Measurements from ENCODE around the gene NLRP13.
"Not testable (repeated sequence)": the region's sequence is repeated elsewhere in the genome, so short reads cannot be mapped to it uniquely, and the experiment has no call there.

NLRP13 gene, protein sequence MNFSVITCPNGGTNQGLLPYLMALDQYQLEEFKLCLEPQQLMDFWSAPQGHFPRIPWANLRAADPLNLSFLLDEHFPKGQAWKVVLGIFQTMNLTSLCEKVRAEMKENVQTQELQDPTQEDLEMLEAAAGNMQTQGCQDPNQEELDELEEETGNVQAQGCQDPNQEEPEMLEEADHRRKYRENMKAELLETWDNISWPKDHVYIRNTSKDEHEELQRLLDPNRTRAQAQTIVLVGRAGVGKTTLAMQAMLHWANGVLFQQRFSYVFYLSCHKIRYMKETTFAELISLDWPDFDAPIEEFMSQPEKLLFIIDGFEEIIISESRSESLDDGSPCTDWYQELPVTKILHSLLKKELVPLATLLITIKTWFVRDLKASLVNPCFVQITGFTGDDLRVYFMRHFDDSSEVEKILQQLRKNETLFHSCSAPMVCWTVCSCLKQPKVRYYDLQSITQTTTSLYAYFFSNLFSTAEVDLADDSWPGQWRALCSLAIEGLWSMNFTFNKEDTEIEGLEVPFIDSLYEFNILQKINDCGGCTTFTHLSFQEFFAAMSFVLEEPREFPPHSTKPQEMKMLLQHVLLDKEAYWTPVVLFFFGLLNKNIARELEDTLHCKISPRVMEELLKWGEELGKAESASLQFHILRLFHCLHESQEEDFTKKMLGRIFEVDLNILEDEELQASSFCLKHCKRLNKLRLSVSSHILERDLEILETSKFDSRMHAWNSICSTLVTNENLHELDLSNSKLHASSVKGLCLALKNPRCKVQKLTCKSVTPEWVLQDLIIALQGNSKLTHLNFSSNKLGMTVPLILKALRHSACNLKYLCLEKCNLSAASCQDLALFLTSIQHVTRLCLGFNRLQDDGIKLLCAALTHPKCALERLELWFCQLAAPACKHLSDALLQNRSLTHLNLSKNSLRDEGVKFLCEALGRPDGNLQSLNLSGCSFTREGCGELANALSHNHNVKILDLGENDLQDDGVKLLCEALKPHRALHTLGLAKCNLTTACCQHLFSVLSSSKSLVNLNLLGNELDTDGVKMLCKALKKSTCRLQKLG

DNA sequence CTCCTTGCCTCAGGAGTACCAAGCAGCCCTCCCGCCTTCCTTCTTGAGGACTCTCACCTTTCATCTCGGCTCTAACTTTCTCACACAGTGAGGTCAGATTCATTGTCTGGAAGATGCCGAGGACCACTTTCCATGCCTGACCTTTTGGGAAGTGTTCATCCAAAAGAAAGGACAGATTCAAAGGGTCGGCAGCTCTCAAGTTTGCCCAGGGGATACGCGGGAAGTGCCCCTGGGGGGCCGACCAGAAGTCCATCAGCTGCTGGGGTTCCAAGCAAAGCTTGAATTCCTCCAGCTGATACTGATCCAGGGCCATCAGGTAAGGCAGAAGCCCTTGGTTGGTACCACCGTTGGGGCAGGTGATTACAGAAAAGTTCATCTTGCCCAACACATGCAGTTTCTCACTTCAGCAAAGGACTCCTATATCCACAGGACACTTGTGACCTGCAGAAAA lies at the start of gene NLRP13:
TSS of gene NLRP13 (minus strand) at position 401 of the 451 bp plus-strand sequence. CDS start at position 376, 25 bp downstream.
- DNase-seq (ENCODE audit: extremely low spot score, insufficient read length, low read depth) (no peak), FAIRE-seq (no peak)

DNA sequence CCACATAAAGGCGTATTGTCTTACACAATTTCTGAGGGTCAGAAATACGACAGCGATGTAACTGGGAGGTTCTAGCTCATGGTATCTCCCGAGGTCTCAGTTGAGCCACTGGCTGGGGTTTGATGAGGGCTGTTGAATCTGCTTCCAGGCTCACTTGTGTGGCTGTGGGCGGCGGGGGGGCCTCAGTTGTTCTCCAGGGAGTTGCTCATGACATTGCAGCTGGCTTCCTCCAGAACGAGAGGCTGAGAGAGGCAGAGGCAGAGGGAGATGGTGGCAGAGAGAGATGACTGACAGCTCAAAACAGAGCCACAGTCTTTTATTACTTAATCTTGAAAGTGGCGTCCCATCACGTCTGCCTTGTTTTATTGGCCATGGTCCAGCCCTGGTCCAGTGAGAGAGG lies 48.3 kb upstream of the NLRP13 start:
- no peak for FAIRE-seq
- DNase-seq (ENCODE audit: extremely low spot score, insufficient read length, low read depth) = no peak

DNA sequence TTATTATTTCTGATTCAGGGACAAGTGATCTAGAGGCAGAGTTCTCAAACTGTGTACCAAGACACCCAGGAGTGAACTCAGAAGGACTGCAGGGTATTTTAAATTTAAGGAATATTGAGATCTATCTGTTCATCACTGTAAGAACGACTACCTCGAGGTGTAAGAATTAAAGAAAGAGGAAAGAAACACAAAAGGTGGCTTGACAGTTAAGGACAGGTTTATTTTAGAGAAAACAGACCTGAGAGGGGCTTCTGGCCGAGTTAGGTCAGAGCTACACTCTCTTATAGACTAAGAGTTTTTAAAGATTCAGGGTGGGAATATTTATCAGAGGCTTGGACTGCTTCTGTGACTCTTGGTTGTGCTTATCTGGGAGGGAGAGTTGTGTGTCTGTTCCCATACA lies 41.8 kb upstream of the NLRP13 start:
- no peak for DNase-seq (ENCODE audit: extremely low spot score, insufficient read length, low read depth)
- no peak for FAIRE-seq

DNA sequence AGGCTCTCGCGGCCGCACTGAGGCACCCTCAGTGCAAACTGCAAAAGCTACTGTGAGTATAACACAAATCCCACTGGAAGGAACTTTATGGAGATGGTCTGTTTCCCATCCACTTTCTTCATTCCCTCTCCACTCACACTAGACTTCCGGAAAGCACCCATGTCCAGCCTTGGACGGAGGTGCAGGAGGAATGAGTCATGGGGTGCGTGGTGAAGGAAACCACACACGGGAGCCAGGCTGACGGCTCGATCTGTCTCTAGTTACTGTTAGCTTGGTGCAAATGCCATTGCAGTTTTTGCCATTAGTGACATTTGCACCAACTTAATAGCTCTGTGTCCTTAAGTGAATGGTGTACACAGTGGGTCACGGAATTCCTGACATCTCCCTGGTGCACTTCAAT lies 30.1 kb upstream of the NLRP13 start:
- FAIRE-seq (no peak), DNase-seq (ENCODE audit: extremely low spot score, insufficient read length, low read depth) (no peak)

DNA sequence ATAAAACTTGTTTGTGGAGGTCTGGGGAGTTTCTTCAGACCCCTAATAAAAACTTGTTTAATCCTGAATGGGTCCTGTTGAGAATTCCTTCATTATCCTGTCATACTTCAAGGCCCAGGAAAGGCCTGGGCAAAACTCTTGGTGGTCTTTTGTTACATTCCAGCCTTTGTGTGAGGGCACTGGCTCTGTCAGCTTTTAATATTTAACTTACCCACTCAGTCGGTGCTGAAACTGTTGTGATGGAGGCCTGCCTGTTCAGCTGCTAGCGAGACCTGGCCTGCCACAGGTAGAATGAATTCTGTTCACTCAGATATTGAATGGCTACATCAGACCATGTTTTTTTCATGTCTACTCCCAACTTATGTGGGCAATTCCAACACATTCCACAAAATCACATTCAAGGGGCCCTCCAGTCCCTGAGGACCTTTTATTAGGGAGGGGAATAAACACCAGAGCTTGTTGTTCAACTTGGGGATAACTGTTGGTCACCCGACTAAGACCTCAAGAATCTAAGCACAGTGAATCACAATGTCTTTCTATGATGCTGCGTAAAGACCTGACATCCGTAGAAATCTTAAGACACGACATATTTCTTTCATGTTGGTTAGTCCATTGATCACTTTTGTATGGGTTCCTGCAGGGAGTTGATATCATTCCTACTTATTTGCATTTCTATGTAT lies 28.0 kb upstream of the NLRP13 start:
- FAIRE-seq (no peak), DNase-seq (ENCODE audit: extremely low spot score, insufficient read length, low read depth) (no peak)

DNA sequence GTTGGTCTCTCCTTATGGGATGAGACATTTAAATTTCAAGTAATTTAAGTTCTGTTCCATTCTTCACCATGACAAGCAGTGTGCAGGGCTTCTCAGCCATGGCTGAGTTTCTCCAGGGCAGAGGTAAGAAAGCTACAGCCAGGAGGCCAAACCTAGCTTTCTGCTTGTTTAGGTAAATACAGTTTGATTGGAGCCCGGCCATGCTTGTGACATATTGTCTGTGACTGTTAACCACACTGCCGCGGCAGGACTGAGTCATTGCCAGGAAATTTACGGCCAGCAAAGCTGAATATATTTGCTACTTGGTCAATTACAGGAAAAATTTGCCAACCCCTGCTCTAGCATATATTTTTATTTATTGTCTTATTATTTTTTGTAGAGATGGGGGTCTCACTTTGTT lies 26.2 kb upstream of the NLRP13 start:
- DNase-seq (ENCODE audit: extremely low spot score, insufficient read length, low read depth) (no peak), FAIRE-seq (no peak)

DNA sequence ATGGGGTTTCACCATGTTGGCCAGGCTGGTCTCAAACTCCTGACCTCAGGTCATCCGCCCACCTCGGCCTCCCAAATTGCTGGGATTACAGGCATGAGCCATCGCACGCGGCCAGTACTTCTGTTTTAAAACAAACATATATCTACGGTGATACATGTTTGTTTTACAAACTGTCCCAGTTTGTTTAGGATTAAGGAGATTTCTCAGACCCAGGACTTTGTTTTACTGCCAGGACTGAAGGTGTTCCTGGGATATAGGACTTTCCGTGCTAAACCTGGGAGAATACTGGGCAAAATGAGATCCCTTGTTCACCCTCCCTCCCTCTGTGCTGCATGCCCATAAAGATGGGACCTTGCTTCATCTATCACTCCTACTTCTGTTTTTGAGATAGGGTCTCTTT lies 24.3 kb upstream of the NLRP13 start:
- FAIRE-seq (no peak), DNase-seq (ENCODE audit: extremely low spot score, insufficient read length, low read depth) (no peak)

DNA sequence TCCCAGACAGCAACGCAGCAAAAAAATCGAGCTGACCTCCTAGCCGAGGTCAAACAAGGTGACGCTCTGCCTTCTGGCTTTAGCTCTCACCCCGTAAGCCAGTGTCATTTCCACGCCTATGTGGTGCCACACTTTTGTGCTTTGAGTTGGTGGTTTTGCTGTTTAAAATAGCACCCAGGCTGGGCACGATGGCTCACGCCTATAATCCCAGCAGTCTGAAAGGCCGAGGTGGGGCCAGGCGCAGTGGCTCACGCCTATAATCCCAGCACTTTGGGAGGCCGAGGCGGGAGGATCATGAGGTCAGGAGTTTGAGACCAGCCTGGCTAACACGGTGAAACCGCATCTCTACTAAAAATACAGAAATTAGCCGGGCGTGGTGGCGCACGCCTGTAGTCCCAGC lies 18.4 kb upstream of the NLRP13 start:
- FAIRE-seq; DNase-seq (ENCODE audit: extremely low spot score, insufficient read length, low read depth): not testable (repeated sequence)

DNA sequence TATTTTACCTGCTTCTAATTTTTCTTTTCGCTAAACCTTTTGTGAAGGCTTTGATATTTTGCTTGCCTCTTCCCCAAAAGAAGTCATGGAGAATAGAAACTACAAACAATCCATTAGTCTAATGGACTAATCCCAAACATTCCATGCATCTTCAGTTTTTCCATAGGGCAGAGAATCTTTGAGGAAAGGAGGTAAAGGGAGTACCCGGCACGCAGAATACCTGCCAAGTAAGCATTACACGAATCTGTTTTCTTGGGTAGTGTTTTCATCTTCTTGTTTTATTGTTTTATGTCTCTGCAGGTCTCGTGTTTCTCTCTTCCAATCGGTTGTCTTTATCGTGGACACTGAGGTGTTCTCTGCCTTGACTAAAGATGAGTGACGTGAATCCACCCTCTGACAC lies 15.4 kb upstream of the NLRP13 start, which contains the start of gene NLRP8:
TSS of gene NLRP8 (plus strand) at position 301 of the 400 bp plus-strand sequence.
- FAIRE-seq (no peak), DNase-seq (ENCODE audit: extremely low spot score, insufficient read length, low read depth) (no peak)

DNA sequence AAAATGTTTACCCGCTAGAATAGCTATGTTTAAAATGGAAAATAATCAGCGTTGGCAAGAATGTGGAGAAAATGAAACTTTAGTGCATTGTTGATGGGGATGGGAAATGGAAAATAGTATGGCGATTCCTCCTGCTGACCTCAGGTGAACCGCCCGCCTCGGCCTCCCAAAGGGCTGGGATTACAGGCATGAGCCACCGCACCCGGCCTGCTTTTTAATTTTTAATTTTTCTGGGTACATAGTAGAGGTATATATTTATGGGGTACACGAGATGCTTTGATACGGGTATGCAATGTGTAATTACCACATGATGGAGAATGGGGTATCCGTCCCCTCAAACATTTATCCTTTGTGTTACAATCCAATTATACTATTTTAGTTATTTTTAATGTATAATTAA lies 8.2 kb upstream of the NLRP13 start:
- FAIRE-seq = no peak
- no peak for DNase-seq (ENCODE audit: extremely low spot score, insufficient read length, low read depth)

DNA sequence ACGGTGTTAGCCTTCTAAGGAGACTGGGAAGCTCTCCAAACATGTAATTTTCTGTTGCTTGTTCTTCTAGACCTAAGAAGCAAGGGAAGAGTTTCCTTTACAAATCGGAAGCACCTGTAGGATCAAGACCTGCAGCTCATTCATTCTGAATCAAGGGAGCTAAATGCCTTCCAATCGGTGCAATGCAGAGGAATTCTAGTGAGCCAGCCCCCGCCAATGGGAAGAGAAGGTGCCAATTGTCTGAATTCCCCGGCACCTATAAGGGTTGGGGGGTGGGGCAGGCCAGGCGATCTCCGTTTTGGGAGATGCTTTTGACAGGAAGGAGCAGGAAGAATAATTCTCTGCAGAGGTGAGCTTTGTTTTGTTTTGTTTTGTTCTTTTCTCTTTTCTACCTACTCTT lies 7.1 kb upstream of the NLRP13 start:
- no peak for DNase-seq (ENCODE audit: extremely low spot score, insufficient read length, low read depth)
- FAIRE-seq = no peak

DNA sequence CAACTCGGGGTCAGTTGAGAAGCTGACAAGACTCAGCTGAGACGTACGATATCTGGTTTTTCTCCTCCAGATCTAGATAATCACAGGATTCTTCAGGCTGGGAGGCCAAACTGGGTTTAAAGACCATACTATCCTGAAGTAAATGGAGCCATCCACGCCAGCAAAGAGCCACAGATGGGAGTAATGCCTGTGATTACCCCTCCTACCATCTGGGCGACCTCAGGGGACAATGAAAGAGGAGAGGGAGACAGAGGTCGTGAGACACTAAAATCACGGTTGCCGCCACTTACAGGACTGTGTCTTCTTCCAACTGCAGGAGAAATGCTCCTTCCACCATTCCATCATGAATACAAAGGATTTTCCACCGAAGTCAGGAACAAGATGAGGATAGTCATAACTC lies 3.1 kb upstream of the NLRP13 start:
- DNase-seq (ENCODE audit: extremely low spot score, insufficient read length, low read depth) = no peak
- FAIRE-seq = no peak

DNA sequence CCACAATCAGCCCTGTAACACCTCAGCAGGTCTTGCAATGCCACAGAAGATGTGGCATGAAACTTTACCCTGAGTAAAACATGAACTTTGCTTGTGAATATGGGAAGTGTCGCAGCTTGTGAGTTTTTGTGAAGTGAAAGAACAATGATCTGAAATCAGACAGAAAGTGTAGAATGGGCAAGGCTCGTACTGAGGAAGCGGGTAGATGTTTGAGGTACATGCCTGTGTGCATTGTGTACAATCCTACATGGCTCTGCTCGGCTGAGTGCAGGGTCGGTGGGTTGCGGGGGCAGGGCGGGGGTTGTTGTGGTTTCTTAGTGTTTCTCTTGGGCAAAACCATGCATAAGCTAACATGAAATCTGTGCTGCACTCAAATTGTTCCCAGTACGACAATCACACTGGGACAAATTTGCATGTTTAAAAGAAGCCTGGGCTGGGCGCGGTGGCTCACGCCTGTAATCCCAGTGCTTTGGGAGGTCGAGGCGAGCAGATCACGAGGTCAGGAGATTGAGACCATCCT lies 1.1 kb downstream of the NLRP13 start:
- FAIRE-seq (no peak), DNase-seq (ENCODE audit: extremely low spot score, insufficient read length, low read depth) (no peak)

DNA sequence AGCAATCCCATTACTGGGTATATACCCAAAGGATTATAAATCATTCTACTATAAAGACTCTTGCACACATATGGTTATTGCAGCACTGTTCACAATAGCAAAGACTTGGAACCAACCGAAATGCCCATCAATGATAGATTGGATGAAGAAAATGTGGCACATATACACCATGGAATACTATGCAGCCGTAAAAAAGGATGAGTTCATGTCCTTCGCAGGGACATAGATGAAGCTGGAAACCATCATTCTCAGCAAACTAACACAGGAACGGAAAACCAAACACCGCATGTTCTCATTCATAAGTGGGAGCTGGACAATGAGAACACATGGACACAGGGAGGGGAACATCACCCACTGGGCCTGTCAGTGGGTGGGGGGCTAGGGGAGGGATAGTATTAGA lies 2.9 kb downstream of the NLRP13 start:
- FAIRE-seq; DNase-seq (ENCODE audit: extremely low spot score, insufficient read length, low read depth): not testable (repeated sequence)

DNA sequence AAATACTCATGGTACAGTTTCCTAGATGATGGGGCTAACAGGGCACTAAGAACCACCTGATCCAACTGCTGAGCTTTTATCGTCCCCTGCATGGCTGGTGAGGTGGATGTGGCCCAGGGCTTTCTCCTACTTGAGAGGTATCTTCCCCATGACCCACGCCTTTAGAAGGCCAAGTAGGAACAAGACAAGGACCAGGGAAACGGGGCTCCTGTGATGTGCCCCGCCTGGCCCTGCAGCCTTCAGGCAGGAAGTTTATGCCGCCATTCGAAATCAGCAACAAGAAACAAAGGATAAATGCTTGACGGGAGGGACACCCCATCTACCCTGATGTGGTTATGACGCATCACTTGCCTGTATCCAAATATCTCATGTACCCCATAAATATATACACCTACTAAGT lies 4.1 kb downstream of the NLRP13 start:
- FAIRE-seq (no peak), DNase-seq (ENCODE audit: extremely low spot score, insufficient read length, low read depth) (no peak)

DNA sequence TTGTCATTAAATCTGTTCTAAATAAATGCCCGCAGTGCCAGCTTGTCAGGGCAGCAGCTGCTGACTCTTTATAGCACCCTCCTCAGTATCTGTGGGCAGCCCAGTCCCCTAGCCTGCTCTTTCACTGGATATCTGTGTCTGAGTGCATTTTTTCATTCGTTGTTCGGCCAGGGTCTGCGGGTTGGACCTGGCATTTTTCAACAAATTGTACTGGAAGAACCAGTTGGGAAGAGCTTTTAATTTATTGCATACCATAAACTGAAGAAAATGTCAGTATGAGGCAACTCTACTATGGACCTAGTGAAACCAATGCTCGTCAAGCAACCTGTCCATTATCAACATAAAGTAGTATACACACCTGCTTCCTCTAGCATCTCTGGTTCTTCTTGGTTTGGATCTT lies 8.6 kb downstream of the NLRP13 start:
- no peak for FAIRE-seq
- no peak for DNase-seq (ENCODE audit: extremely low spot score, insufficient read length, low read depth)

DNA sequence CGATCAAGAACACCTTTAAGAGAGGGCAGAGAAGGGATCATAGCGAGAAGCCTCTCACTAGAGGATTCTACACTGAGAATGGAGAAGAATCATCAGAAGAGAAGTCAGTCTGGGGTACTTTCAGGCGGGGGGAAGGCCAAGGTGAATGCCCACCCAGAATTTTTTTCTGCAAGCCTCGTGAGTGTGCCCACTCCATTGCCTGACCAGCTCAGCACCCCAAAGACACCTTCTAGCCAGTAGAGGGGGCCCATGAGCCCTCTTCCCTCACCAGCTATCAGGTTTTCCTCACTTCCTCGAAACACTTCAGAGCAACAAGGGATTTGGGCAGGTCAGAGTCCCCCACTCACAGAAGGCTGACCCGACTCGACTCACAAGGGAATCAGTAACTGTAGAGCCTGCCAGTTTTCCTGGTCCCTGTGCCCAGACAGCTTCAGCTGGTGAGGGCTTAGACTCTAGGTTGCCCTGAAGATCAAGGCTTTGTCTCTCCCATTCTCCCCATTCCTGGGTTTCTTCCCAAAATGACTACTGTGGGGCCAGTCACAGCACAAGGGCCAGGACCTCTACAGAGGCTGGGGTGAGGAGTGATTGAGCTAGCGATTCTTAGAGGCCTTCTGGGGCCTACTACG lies 18.4 kb downstream of the NLRP13 start:
- FAIRE-seq (no peak), DNase-seq (ENCODE audit: extremely low spot score, insufficient read length, low read depth) (no peak)

DNA sequence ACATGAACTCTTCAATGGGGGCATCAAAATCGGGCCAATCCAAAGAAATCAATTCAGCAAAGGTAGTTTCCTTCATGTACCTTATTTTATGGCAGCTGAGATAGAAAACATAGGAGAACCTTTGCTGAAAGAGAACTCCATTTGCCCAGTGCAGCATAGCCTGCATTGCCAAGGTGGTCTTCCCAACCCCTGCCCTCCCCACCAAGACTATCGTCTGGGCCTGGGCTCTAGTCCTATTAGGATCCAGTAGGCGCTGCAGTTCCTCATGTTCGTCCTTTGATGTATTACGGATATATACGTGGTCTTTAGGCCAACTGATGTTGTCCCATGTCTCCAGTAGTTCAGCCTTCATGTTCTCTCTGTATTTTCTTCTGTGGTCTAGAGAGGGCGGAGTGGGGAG lies 19.2 kb downstream of the NLRP13 start:
- FAIRE-seq = no peak
- DNase-seq (ENCODE audit: extremely low spot score, insufficient read length, low read depth) = no peak

DNA sequence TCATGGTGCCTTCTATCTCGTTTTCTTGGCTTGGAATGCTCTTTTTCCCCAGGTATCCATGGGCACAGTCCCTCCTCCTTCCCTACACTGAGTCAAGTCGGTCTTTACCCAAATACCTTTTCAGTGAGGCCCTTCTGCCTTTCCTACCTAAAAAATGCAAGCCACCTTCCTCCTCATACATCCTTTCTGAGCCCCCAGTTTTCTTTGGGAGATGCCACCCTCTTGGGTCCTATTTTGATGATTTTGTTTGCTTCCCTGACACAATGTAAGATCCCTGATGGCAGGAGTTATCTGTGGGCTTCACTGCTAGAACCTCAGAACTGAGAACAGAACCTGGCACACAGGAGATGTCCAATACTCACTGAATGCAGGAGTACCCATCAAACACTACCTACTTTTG lies 22.3 kb downstream of the NLRP13 start:
- no peak for FAIRE-seq

DNA sequence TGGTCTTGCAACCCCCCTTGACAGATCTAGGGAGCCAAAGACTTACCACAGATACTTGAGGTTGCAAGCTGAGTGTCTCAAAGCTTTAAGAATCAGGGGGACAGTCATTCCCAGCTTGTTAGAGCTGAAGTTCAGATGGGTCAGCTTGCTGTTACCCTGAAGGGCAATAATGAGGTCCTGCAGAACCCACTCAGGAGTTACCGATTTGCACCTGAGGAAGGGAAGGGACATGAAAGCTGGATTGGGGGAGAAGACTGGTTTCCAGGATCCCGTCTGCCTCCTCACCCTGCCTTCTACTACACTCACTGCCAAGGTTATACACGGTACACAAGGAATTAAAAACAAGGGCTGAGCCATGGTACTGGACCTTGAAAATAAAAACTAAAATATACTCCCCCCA lies 24.4 kb downstream of the NLRP13 start:
- FAIRE-seq = no peak

More for the DNA sequence above, 22.3 kb downstream of the NLRP13 start:
- DNase-seq (ENCODE audit: extremely low spot score, insufficient read length, low read depth) = no peak

More for the DNA sequence above, 24.4 kb downstream of the NLRP13 start:
- DNase-seq (ENCODE audit: extremely low spot score, insufficient read length, low read depth) = no peak

All from GM18507 (cell line).